ENCODE measurements around the gene INO80E. TPM values are rescaled to one million over a fixed set of nuclear protein-coding genes. Genes with fewer than 3 reads are reported as not detected.
"Not testable (repeated sequence)": the region's sequence is repeated elsewhere in the genome, so short reads cannot be mapped to it uniquely, and the experiment has no call there.

INO80E gene
- total RNA-seq, 3 donors from 2014 or later (not counting 1 experiment from before 2014, with no cell fraction given) = 75.0 to 107 (median 99.5) TPM

DNA sequence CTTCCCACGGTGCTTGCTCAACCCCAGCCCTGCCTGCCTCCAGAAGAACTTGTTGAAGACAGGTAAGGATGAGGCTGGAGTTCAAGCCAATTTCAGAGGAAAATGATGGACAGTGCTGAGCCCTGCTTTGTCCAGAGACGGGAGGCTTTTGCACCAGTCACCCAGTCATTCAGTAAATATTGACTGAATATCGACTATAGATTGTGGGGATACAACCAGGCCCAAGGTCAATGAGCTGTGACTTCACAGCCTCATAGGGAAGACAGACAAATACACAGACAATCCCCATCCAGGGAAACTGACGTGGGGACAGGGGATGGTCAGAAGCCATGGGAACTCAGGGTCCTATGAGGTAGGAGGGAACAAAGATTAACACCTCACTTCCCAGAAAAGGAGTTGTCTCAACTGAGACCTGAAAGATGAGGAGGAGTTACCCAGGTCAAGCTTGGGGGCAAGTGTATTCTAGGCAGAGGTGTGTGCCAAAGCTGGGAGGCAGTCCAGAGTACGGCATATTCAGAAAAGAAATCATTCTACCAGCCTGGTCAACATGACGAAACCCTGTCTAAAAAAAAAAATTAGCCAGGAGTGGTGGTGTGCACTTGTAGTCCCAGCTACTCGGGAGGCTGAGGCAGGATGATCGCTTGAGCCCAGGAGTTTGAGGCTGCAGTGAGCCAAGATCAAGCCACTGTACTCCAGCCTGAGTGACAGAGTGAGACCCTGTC lies 20.7 kb downstream of the INO80E start:
- H3K27ac ChIP-seq (ENCODE audit: low read length) = no peak overlapping the region
- WGBS (ENCODE audit: insufficient coverage) = 93% methylated on average over 7 of the region's 8 CpGs
- Mint-ChIP-seq H3K27me3 (ENCODE audit: low read depth in 2 of 2) (peaks cover 6 to 19% of the 10 kb centered on the region in 2 donors), H3K4me1 (peaks cover 13 to 18% of the 10 kb centered on the region in 2 donors), H3K27ac (no peak overlapping the region), H3K9me3 (no peaks in the 10 kb centered on the region), H3K36me3 (no peaks in the 10 kb centered on the region), H3K4me3 (no peak overlapping the region)
- peaks cover under 1% of the 10 kb centered on the region for H3K27me3 ChIP-seq (ENCODE audit: control insufficient read depth, insufficient read depth, low read length)
- H3K9me3 ChIP-seq (ENCODE audit: control insufficient read depth, insufficient read depth, low read length) = no peaks in the 10 kb centered on the region
- intact Hi-C loops (cut with micrococcal nuclease) = no loop called here
- H3K4me1 ChIP-seq (ENCODE audit: control insufficient read depth, insufficient read depth, low read length) = peaks cover 11% of the 10 kb centered on the region
- TF ChIP-seq, protein P1, sequence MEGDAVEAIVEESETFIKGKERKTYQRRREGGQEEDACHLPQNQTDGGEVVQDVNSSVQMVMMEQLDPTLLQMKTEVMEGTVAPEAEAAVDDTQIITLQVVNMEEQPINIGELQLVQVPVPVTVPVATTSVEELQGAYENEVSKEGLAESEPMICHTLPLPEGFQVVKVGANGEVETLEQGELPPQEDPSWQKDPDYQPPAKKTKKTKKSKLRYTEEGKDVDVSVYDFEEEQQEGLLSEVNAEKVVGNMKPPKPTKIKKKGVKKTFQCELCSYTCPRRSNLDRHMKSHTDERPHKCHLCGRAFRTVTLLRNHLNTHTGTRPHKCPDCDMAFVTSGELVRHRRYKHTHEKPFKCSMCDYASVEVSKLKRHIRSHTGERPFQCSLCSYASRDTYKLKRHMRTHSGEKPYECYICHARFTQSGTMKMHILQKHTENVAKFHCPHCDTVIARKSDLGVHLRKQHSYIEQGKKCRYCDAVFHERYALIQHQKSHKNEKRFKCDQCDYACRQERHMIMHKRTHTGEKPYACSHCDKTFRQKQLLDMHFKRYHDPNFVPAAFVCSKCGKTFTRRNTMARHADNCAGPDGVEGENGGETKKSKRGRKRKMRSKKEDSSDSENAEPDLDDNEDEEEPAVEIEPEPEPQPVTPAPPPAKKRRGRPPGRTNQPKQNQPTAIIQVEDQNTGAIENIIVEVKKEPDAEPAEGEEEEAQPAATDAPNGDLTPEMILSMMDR (IDR thresholded peaks at IDR 0.05) = no peak
- no peaks in the 10 kb centered on the region for H3K36me3 ChIP-seq (ENCODE audit: control insufficient read depth, insufficient read depth, low read length)
- no peak for DNase-seq
- no peak for ATAC-seq
- H3K4me3 ChIP-seq (ENCODE audit: low read length) = no peak overlapping the region

DNA sequence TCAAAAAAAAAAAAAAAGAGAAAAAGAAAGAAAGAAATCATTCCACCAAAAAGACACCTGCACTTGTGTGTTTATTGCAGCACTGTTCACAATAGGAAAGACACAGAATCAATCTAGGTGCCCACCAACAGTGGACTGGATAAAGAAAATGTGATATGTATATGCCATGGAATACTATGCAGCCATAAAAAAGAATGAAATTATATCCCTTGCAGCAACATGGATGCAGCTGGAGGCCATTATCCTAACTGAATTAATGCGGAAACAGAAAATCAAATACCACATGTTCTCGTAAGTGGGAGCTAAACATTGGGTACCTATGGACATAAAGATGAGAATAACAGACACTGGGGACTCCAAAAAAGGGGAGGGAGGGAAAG lies 21.2 kb downstream of the INO80E start:
- no peak overlapping the region for H3K4me3 Mint-ChIP-seq
- peaks cover 8 to 13% of the 10 kb centered on the region in 2 donors for H3K4me1 Mint-ChIP-seq
- H3K36me3 Mint-ChIP-seq = no peaks in the 10 kb centered on the region
- DNase-seq (no peak), ATAC-seq (no peak)
- WGBS (ENCODE audit: insufficient coverage) = 100% methylated on average over 2 of the region's 2 CpGs
- TF ChIP-seq, protein P1 (IDR thresholded peaks at IDR 0.05) = no peak
- H3K4me1 ChIP-seq (ENCODE audit: control insufficient read depth, insufficient read depth, low read length) = peaks cover 12% of the 10 kb centered on the region
- no peaks in the 10 kb centered on the region for H3K9me3 Mint-ChIP-seq
- no peak overlapping the region for H3K27ac ChIP-seq (ENCODE audit: low read length)
- H3K4me3 ChIP-seq (ENCODE audit: low read length) = no peak overlapping the region
- peaks cover under 1 to 14% of the 10 kb centered on the region in 2 donors for H3K27me3 Mint-ChIP-seq (ENCODE audit: low read depth in 2 of 2)
- intact Hi-C loops (cut with micrococcal nuclease) = no loop called here
- no peaks in the 10 kb centered on the region for H3K9me3 ChIP-seq (ENCODE audit: control insufficient read depth, insufficient read depth, low read length)
- no peaks in the 10 kb centered on the region for H3K27me3 ChIP-seq (ENCODE audit: control insufficient read depth, insufficient read depth, low read length)
- H3K36me3 ChIP-seq (ENCODE audit: control insufficient read depth, insufficient read depth, low read length) = no peaks in the 10 kb centered on the region
- no peak overlapping the region for H3K27ac Mint-ChIP-seq

DNA sequence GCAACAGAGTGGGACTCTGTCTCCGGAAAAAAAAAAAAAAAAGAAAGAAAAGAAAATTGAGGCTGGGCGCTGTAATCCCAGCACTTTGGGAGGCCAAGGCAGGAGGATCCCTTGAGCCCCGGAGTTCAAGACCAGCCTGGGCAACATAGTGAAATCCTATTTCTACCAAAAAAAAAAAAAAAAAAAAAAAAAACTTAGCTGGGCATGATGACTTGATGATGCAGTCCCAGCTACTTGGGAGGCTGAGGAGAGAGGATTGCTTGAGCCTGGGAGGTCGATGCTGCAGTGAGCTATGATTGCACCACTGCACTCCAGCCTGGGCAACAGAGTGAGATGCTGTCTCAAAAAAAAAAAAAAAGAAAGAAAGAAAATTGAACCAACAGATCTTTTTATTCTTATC lies 21.9 kb downstream of the INO80E start:
- intact Hi-C loops (cut with micrococcal nuclease); H3K9me3 ChIP-seq (ENCODE audit: control insufficient read depth, insufficient read depth, low read length); H3K36me3 ChIP-seq (ENCODE audit: control insufficient read depth, insufficient read depth, low read length); H3K27ac ChIP-seq (ENCODE audit: low read length); H3K4me3 Mint-ChIP-seq; ATAC-seq; H3K36me3 Mint-ChIP-seq; H3K4me3 ChIP-seq (ENCODE audit: low read length); DNase-seq; H3K27me3 ChIP-seq (ENCODE audit: control insufficient read depth, insufficient read depth, low read length); H3K9me3 Mint-ChIP-seq; H3K27ac Mint-ChIP-seq: not testable (repeated sequence)
- 75% methylated on average over 1 of the region's 4 CpGs for WGBS (ENCODE audit: insufficient coverage)
- Mint-ChIP-seq H3K27me3 (ENCODE audit: low read depth in 2 of 2) (peaks cover 0 to 14% of the 10 kb centered on the region in 2 donors), H3K4me1 (peaks cover 8 to 13% of the 10 kb centered on the region in 2 donors)
- H3K4me1 ChIP-seq (ENCODE audit: control insufficient read depth, insufficient read depth, low read length) = peaks cover 12% of the 10 kb centered on the region

DNA sequence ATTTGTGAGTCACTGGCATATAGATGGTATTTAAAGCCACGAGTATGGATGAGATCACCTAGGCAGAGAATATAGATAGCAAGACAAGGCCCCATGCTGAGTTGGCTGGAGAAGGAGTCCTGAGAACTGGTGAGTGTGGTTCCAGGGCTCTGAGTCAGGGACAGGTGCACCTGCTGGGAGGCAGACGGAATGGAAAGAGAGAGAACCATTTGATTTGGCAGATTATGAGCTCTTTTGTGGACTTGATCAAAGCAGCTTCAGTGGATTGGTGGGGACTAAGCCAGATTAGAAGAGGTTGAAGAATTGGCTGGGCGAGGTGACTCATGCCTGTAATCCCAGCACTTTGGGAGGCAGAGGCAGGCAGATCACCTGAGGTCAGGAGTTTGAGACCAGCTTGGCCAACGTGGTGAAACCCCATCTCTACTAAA lies 22.7 kb downstream of the INO80E start:
- Histone ChIP-seq H3K9me3 (ENCODE audit: control insufficient read depth, insufficient read depth, low read length) (no peaks in the 10 kb centered on the region), H3K4me1 (ENCODE audit: control insufficient read depth, insufficient read depth, low read length) (peaks cover 12% of the 10 kb centered on the region), H3K4me3 (ENCODE audit: low read length) (no peak overlapping the region), H3K27me3 (ENCODE audit: control insufficient read depth, insufficient read depth, low read length) (no peaks in the 10 kb centered on the region), H3K36me3 (ENCODE audit: control insufficient read depth, insufficient read depth, low read length) (no peaks in the 10 kb centered on the region), H3K27ac (ENCODE audit: low read length) (no peak overlapping the region)
- intact Hi-C loops (cut with micrococcal nuclease) = no loop called here
- Mint-ChIP-seq H3K9me3 (no peaks in the 10 kb centered on the region), H3K36me3 (no peaks in the 10 kb centered on the region), H3K4me1 (peaks cover 8 to 13% of the 10 kb centered on the region in 2 donors), H3K4me3 (no peak overlapping the region), H3K27me3 (ENCODE audit: low read depth in 2 of 2) (peaks cover 0 to 14% of the 10 kb centered on the region in 2 donors), H3K27ac (no peak overlapping the region)
- ATAC-seq = no peak
- DNase-seq = no peak
- TF ChIP-seq, protein P1 (IDR thresholded peaks at IDR 0.05) = no peak
- 77% methylated on average over 3 of the region's 4 CpGs for WGBS (ENCODE audit: insufficient coverage)
